CD4-positive, alpha-beta T cell treated with Interleukin-4 for 4 hours (primary cell): ENCODE measurements around the gene ALAS1.

Experiments
- DNase-seq: peaks from one replicate; pipeline ENCODE4 v3.0.0-alpha.2; 2020

The ALAS1 gene

DNA sequence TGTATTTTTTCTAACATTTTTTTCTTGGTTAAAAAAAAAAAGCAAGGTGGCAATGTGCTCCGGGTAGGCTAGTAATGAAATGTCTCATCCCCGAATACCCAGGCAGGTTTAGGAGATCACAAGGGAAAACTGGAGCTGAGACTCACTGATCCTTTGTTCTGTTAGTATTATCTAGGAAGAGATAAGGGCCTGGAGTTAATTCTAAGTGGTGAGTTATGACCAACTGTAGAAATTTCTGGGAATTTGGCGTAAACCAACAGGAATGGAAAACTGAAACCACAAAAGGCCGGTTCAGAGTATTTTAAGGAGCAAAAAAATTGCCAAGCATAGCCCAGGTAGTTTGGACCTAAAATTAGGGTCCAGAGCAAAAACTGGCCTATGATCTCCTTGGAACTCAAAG lies 60.0 kb downstream of the ALAS1 start:
- no peak for DNase-seq

DNA sequence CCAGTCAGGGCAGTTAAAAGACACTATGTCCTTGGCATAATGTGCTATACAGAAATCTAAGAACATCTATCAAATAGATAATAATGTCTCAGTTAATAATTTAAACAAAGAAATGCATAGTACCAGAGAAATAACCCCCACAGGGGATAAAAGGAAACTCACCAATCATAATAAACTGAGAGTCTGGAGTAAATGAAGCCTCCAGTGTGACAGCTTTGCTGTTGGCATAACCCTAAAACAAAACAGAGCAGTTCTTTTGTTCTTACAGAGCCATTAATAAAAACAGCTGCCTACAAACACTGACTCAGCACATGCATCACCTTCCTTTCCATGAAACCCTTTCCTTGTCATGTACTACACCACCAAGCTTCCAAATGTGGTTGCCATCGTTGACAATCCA lies 61.1 kb downstream of the ALAS1 start:
- DNase-seq = no peak

DNA sequence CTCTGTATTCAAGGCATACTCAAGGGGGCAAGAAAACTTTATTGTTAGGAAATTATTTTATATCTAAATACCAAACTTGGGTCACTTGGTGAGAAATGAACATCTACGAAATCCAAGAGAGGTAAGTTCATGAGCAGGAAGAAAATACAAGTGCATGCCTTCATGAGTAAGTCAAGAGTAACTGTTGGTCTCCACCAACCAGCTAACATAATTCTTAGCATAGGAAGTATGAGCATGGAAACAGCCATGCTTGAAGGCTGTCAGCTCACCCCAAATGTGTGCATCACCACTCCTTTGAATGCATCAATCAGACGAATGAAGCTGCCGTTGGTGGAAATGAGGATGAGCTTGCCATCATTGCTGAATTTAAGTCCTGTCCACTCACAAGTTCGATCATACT lies 61.5 kb downstream of the ALAS1 start:
- DNase-seq = no peak

DNA sequence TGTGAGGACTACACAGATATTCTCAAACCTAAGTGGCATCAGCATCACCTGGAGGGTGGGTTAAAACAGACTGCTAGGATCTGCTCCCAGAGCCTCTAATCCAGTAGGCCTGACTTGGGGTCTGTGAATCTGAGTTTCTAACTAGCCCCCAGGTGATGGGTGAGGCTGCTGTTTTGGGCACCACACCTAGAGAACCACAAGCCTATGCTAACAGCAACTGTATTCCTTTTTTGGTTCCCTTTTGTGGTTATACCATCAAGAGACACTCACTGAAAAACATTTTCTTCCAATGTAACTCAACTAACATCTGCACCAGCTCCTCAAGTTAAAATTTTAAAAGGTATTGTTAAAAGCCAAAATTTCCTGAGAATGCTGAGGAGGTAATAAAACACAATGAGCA lies 64.5 kb downstream of the ALAS1 start:
- DNase-seq = no peak
